Glutamatergic neuron (in vitro differentiated cells): ENCODE results near the gene ALAS2. TPM values are rescaled to one million over a fixed set of nuclear protein-coding genes. Genes with fewer than 3 reads are reported as not detected.

ENCODE experiments used
- DNase-seq: peaks from one replicate; pipeline ENCODE4 v3.0.0; 2022
- H3K27ac Mint-ChIP-seq: one replicate; pipeline ENCODE4 v1.8.0; 2020; ENCODE audit warnings: mild to moderate bottlenecking, mixed read lengths, inconsistent platforms; ENCODE audit not compliant: unreplicated experiment
- H3K27me3 Mint-ChIP-seq: one replicate; pipeline ENCODE4 v1.8.0; 2020; ENCODE audit warnings: mild to moderate bottlenecking, moderate library complexity, mixed read lengths, inconsistent platforms; ENCODE audit not compliant: unreplicated experiment
- H3K36me3 Mint-ChIP-seq: one replicate; pipeline ENCODE4 v1.8.0; 2020; ENCODE audit warnings: mild to moderate bottlenecking, mixed read lengths, inconsistent platforms; ENCODE audit not compliant: unreplicated experiment
- H3K4me1 Mint-ChIP-seq: one replicate; pipeline ENCODE4 v1.8.0; 2020; ENCODE audit warnings: mild to moderate bottlenecking, low read depth, mixed read lengths, inconsistent platforms; ENCODE audit not compliant: unreplicated experiment
- H3K4me3 Mint-ChIP-seq: one replicate; pipeline ENCODE4 v1.8.0; 2020; ENCODE audit warnings: mild to moderate bottlenecking, mixed read lengths, inconsistent platforms; ENCODE audit not compliant: unreplicated experiment
- H3K9me3 Mint-ChIP-seq: one replicate; pipeline ENCODE4 v1.8.0; 2020; ENCODE audit warnings: mild to moderate bottlenecking, moderate library complexity, mixed read lengths, inconsistent platforms; ENCODE audit not compliant: unreplicated experiment
- CTCF ChIP-seq: fragments of 200-600 bp; sonication (generic); IDR thresholded peaks from one replicate; pipeline ENCODE4 v1.5.0; 2021; ENCODE audit not compliant: partially characterized antibody, unreplicated experiment
- total RNA-seq: library from RNA; stranded (reverse); fragmentation: NEBNext Ultra II Directional; extraction: Animal tissue kit (Norgen Biotek cat#: 25700); gene quantifications from one replicate; pipeline ENCODE4 v1.2.1, GENCODE V29; 2021; ENCODE audit not compliant: unreplicated experiment

ALAS2 gene
- total RNA-seq, 1 donor from 2014 or later = not detected

- Mint-ChIP-seq H3K4me3 (no peak overlapping the region), H3K9me3 (no peaks in the 10 kb centered on the region), H3K27me3 (no peaks in the 10 kb centered on the region), H3K4me1 (no peaks in the 10 kb centered on the region), H3K36me3 (no peaks in the 10 kb centered on the region), H3K27ac (no peak overlapping the region)
- DNase-seq = no peak
- no peak for TF ChIP-seq CTCF
These were observed 50.4 kb downstream of the ALAS2 start for GRCh38 chrX:54980334-54980733.

GRCh38 chrX:54979432-54979831, 51.3 kb downstream of the ALAS2 start:
- no peaks in the 10 kb centered on the region for H3K27me3 Mint-ChIP-seq
- H3K4me1 Mint-ChIP-seq = no peaks in the 10 kb centered on the region
- DNase-seq = no peak
- no peak overlapping the region for H3K27ac Mint-ChIP-seq
- H3K9me3 Mint-ChIP-seq = no peaks in the 10 kb centered on the region
- TF ChIP-seq CTCF = no peak
- no peaks in the 10 kb centered on the region for H3K36me3 Mint-ChIP-seq
- no peak overlapping the region for H3K4me3 Mint-ChIP-seq

- no peak overlapping the region for H3K4me3 Mint-ChIP-seq
- H3K36me3 Mint-ChIP-seq = no peaks in the 10 kb centered on the region
- no peak for TF ChIP-seq CTCF
- H3K4me1 Mint-ChIP-seq = no peaks in the 10 kb centered on the region
- H3K27me3 Mint-ChIP-seq = no peaks in the 10 kb centered on the region
- H3K9me3 Mint-ChIP-seq = peaks cover 4% of the 10 kb centered on the region
- no peak for DNase-seq
- no peak overlapping the region for H3K27ac Mint-ChIP-seq
These were observed 52.3 kb downstream of the ALAS2 start for GRCh38 chrX:54978448-54978847.

GRCh38 chrX:54977387-54977786, 53.4 kb downstream of the ALAS2 start:
- Mint-ChIP-seq H3K27me3 (no peaks in the 10 kb centered on the region), H3K4me1 (no peaks in the 10 kb centered on the region), H3K27ac (no peak overlapping the region), H3K9me3 (peaks cover 4% of the 10 kb centered on the region), H3K36me3 (no peaks in the 10 kb centered on the region), H3K4me3 (no peak overlapping the region)
- no peak for TF ChIP-seq CTCF
- DNase-seq = no peak

- no peak for TF ChIP-seq CTCF
- DNase-seq = no peak
- H3K4me3 Mint-ChIP-seq = no peak overlapping the region
- H3K27me3 Mint-ChIP-seq = no peaks in the 10 kb centered on the region
- no peaks in the 10 kb centered on the region for H3K36me3 Mint-ChIP-seq
- H3K27ac Mint-ChIP-seq = no peak overlapping the region
- no peaks in the 10 kb centered on the region for H3K4me1 Mint-ChIP-seq
- H3K9me3 Mint-ChIP-seq = no peaks in the 10 kb centered on the region
These were observed 65.8 kb downstream of the ALAS2 start for GRCh38 chrX:54964766-54965497.
